ENCODE data around the gene YWHAG. TPM values are rescaled to one million over a fixed set of nuclear protein-coding genes. Genes with fewer than 3 reads are reported as not detected.
A peak's percentile ranks its signal among the peaks of the same experiment; 100 is the strongest.

Gene YWHAG
- total RNA-seq, 1 donor from 2014 or later, result 190 TPM

GRCh38 chr7:76330261-76330660, 28.5 kb downstream of the YWHAG start:
- TF ChIP-seq EZH2 (IDR thresholded peaks at IDR 0.05), result no peak
- TF ChIP-seq CTCF (IDR thresholded peaks at IDR 0.05), result no peak
- TF ChIP-seq EZH2phosphoT487 (IDR thresholded peaks at IDR 0.05), result no peak
- Histone ChIP-seq H3K9me3 (ENCODE audit: low read depth) (no peaks in the 10 kb centered on the region), H4K20me1 (ENCODE audit: low read depth) (peaks cover 100% of the 10 kb centered on the region), H3K4me1 (no peaks in the 10 kb centered on the region), H3F3A (ENCODE audit: low read depth) (peaks cover 24% of the 10 kb centered on the region), H3K4me2 (no peak overlapping the region), H3K27me3 (no peaks in the 10 kb centered on the region), H3K9ac (no peak overlapping the region), H3K36me3 (no peaks in the 10 kb centered on the region), H2AFZ (replicated peaks) (no peak overlapping the region), H3K4me3 (no peak overlapping the region), H3K79me2 (ENCODE audit: low read depth) (peaks cover 97% of the 10 kb centered on the region), H3K27ac (no peak overlapping the region)
- Mint-ChIP-seq H3K27me3 (ENCODE audit: insufficient read depth, low read depth) (peaks cover 5% of the 10 kb centered on the region), H3K36me3 (peaks cover 27% of the 10 kb centered on the region), H3K9me3 (no peaks in the 10 kb centered on the region), H3K4me1 (no peaks in the 10 kb centered on the region), H3K27ac (no peak overlapping the region), H3K4me3 (no peak overlapping the region)
- no peak for DNase-seq (ENCODE audit: low spot score)

GRCh38 chr7:76329479-76329878, 29.3 kb downstream of the YWHAG start:
- no peak overlapping the region for H3K27ac ChIP-seq
- H3K27me3 ChIP-seq, result no peaks in the 10 kb centered on the region
- peaks cover 5% of the 10 kb centered on the region for H3K27me3 Mint-ChIP-seq (ENCODE audit: insufficient read depth, low read depth)
- H3K27ac Mint-ChIP-seq, result no peak overlapping the region
- peaks cover 99% of the 10 kb centered on the region for H4K20me1 ChIP-seq (ENCODE audit: low read depth)
- no peaks in the 10 kb centered on the region for H3K9me3 ChIP-seq (ENCODE audit: low read depth)
- peaks cover 31% of the 10 kb centered on the region for H3K36me3 Mint-ChIP-seq
- H3K4me3 Mint-ChIP-seq, result no peak overlapping the region
- H3K4me3 ChIP-seq, result no peak overlapping the region
- no peaks in the 10 kb centered on the region for H3K4me1 ChIP-seq
- no peaks in the 10 kb centered on the region for H3K4me1 Mint-ChIP-seq
- H3K79me2 ChIP-seq (ENCODE audit: low read depth), result peaks cover 96% of the 10 kb centered on the region
- peaks cover 30% of the 10 kb centered on the region for H3F3A ChIP-seq (ENCODE audit: low read depth)
- H3K36me3 ChIP-seq, result no peaks in the 10 kb centered on the region
- no peak overlapping the region for H3K9ac ChIP-seq
- H2AFZ ChIP-seq (replicated peaks), result no peak overlapping the region
- no peak overlapping the region for H3K4me2 ChIP-seq
- no peak for TF ChIP-seq CTCF (IDR thresholded peaks at IDR 0.05)
- TF ChIP-seq EZH2phosphoT487 (IDR thresholded peaks at IDR 0.05), result no peak
- TF ChIP-seq EZH2 (IDR thresholded peaks at IDR 0.05), result no peak
- no peak for DNase-seq (ENCODE audit: low spot score)
- H3K9me3 Mint-ChIP-seq, result no peaks in the 10 kb centered on the region

GRCh38 chr7:76328389-76328788, 30.4 kb downstream of the YWHAG start:
- no peak for DNase-seq (ENCODE audit: low spot score)
- no peaks in the 10 kb centered on the region for H3K9me3 ChIP-seq (ENCODE audit: low read depth)

More at GRCh38 chr7:76328389-76328788, 30.4 kb downstream of the YWHAG start:
- Histone ChIP-seq H3K79me2 (ENCODE audit: low read depth) (peaks cover 93% of the 10 kb centered on the region), H3F3A (ENCODE audit: low read depth) (peaks cover 41% of the 10 kb centered on the region), H2AFZ (replicated peaks) (no peak overlapping the region), H3K4me1 (no peaks in the 10 kb centered on the region), H3K9ac (no peak overlapping the region), H3K4me2 (no peak overlapping the region), H3K27me3 (no peaks in the 10 kb centered on the region), H3K4me3 (no peak overlapping the region), H3K27ac (no peak overlapping the region), H4K20me1 (ENCODE audit: low read depth) (peaks cover 99% of the 10 kb centered on the region), H3K36me3 (no peaks in the 10 kb centered on the region)
- Mint-ChIP-seq H3K9me3 (no peaks in the 10 kb centered on the region), H3K4me3 (no peak overlapping the region), H3K27me3 (ENCODE audit: insufficient read depth, low read depth) (no peaks in the 10 kb centered on the region), H3K4me1 (no peaks in the 10 kb centered on the region), H3K27ac (peak overlapping the region; percentile 11), H3K36me3 (peaks cover 31% of the 10 kb centered on the region)
- TF ChIP-seq EZH2 (IDR thresholded peaks at IDR 0.05) (no peak), EZH2phosphoT487 (IDR thresholded peaks at IDR 0.05) (no peak), CTCF (IDR thresholded peaks at IDR 0.05) (no peak)

All from neural progenitor cell (in vitro differentiated cells).